Inflammatory macrophage treated with lipopolysaccharide for 4 hours (primary cell): ENCODE measurements around the gene CD46.

Experiments
- DNase-seq: peaks from one replicate; pipeline ENCODE4 v3.0.0-alpha.2; 2020

CD46 gene

GRCh38 chr1:207831517-207832327 lies 79.9 kb downstream of the CD46 start:
- peak; percentile 84 for DNase-seq

- DNase-seq = no peak
Measured at GRCh38 chr1:207832796-207833195, 80.9 kb downstream of the CD46 start.

DNA sequence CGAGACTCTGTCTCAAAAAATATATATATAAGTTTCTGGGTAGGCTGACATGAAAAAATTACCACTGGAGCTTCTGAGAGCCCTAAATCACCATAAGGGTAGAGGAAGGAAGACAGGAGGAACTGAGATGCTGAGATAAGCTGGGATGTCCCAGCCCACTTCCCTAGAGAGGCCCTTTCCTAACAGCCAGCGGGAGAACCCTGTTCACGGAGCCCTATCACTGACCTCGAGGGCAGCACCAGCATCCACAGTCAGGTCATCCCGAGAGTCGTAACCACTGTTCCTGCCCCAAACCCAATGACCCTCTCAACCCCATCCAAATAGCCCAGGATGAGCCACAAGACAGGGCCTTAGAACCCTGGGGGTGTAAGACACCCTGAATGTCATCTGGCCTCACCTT lies 81.5 kb downstream of the CD46 start:
- DNase-seq = peak; percentile 56

DNA sequence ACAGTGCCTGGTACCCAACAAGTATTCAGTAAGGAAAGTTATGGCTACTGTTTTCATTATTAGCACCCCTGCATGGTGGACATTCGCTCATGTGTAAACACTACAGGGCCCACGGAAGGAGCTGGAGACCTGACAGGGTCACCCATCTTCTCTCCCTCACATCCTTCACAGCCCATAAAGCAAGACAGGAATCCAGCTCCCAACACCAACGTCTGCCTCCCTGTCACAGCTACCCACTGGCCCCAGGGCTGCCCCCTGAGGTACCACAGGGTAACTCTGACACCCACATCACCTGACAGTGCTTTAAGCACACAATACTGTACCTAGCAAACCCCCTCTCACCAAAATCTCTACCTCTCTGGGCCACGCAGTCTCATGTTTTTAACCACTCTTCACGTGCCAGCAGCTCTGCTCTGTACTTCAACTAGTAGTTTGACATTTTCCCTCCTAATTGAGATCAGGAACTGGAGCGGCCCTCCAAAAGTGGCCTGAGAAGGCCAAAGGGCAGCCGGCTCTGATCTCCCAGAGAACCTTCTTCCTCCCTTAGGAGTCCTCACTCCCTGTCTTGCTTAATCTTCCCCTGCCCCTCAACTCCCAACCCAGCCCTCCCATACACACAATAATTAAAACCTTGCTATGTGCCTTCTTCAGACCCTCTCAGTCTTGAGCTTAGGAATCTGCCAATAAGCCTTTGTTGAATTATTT lies 82.3 kb downstream of the CD46 start:
- DNase-seq = no peak

DNA sequence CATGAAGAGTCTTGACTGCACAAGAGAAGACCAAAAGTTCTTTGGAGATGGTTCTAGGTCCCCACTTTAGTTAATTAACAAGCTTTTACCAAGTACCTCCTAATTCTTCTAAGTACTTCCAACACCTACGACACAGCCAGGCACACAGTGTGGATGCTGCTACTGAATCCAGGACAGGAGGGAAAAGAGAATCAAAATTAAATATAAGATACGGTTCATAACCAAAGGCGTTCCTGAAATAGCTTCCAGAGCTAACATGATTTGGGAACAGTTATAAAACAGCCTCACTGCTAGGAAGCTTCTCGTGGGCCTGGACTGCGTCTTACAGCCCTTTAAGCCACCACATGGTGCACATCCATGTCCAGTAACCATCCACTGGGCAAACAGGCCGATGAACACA lies 84.1 kb downstream of the CD46 start:
- no peak for DNase-seq

GRCh38 chr1:207836591-207837347 lies 84.9 kb downstream of the CD46 start:
- DNase-seq = no peak

DNA sequence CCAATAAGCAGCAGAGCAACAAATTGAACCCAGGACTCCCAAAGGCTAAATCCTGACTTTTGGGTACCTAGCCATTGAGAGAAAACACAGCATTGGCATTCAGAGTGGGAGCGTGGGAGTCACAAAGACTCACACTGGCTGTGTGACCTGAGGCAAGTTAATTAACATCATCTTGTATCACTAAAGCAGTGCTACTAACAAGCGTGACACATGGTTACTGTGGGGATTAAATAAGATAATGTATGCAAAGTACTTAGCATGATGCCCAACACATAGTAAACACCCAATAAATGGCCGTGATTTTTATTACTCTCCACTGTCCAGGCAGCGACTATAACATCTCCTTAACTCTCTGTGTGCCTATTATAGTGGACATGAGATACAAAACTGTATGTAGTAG lies 85.8 kb downstream of the CD46 start:
- DNase-seq = no peak

GRCh38 chr1:207838156-207839082 lies 86.6 kb downstream of the CD46 start:
- no peak for DNase-seq

DNA sequence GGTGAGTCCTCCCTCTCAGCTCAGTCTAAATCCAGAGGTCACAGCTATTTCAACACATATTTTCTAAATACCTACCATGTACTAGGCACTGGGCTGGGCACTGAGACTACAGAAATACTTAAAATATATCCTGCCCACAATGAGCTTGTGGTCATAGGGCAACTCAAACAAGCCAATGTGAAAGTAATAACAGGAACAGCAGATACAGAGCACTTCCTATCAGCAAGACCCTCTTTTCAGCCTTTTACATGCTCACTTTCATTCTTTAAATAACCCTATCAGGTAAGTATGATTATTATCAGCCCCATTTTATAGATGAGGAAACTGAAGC lies 87.2 kb downstream of the CD46 start:
- DNase-seq = no peak

GRCh38 chr1:207840380-207840779 lies 88.5 kb downstream of the CD46 start:
- DNase-seq = no peak

GRCh38 chr1:207841293-207841692 lies 89.4 kb downstream of the CD46 start:
- DNase-seq = no peak

- no peak for DNase-seq
Measured at GRCh38 chr1:207841901-207842300, 90.0 kb downstream of the CD46 start.

GRCh38 chr1:207842506-207842905 lies 90.7 kb downstream of the CD46 start:
- DNase-seq = no peak

DNA sequence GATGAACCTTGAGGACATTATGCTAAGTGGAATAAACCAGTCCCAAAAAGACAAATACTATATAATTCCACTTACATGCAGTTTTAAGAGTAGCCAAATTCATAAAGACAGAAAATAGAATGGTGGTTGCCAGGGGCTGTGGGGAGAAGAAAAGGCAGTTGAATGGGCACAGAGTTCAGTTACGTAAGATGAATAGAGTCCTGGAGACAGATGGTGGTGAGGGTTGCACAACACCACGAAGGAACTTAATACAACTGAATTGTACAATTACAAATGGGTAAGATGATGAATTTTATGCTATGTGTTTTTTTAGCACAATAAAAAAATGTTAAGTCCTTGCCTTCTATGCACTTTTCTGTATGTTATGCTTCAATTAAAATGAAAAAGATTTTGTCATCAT lies 92.5 kb downstream of the CD46 start:
- peak; percentile 73 for DNase-seq
